ENCODE data around the gene PDGFB. TPM values are rescaled to one million over a fixed set of nuclear protein-coding genes. Genes with fewer than 3 reads are reported as not detected.

The PDGFB gene
- total RNA-seq, 2 donors from 2014 or later, result 9.9 to 16.4 TPM

DNA sequence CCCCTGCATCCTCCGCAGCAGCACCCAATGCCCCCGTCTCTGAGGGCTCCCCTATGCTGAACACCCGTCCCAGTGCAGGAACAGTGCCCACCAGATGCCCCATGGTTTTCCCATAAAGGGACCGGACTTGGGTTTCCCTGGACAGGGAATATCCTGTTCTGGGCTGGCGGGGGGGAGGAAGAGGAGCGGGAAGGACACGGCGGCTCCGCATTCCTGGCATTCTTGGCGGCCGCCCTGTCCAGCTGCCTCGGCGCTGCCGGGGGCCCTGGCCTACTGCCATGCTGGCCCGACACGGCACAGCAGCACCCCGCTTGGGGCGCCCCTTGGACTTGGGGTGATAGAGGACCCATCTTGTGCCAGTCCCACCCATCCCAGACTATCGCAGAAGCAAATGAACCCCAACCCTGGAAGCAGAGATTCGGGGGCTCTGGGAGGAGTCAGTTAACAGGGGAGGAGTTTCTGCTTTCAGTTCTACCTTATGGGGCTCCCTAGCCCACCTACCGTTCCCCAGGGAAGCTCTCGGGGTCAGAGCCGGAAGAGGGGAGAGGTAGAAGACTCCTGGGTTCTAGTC, 68.6 kb downstream of the PDGFB start:
- Histone ChIP-seq H3K4me3 (no peak overlapping the region), H3K4me1 (replicated peaks) (peaks cover 23% of the 10 kb centered on the region), H3K36me3 (no peaks in the 10 kb centered on the region), H3K27ac (peak overlapping the region; percentile 47 to 70), H3K27me3 (replicated peaks; ENCODE audit: insufficient read depth) (no peaks in the 10 kb centered on the region), H3K9me3 (no peaks in the 10 kb centered on the region)
- 57% methylated on average over 8 of the region's 23 CpGs for WGBS
- peak; percentile 68 for DNase-seq (ENCODE audit: low spot score)
- TF ChIP-seq POLR2AphosphoS5 (IDR thresholded peaks at IDR 0.05), result peak; percentile 87
- TF ChIP-seq, protein P1, sequence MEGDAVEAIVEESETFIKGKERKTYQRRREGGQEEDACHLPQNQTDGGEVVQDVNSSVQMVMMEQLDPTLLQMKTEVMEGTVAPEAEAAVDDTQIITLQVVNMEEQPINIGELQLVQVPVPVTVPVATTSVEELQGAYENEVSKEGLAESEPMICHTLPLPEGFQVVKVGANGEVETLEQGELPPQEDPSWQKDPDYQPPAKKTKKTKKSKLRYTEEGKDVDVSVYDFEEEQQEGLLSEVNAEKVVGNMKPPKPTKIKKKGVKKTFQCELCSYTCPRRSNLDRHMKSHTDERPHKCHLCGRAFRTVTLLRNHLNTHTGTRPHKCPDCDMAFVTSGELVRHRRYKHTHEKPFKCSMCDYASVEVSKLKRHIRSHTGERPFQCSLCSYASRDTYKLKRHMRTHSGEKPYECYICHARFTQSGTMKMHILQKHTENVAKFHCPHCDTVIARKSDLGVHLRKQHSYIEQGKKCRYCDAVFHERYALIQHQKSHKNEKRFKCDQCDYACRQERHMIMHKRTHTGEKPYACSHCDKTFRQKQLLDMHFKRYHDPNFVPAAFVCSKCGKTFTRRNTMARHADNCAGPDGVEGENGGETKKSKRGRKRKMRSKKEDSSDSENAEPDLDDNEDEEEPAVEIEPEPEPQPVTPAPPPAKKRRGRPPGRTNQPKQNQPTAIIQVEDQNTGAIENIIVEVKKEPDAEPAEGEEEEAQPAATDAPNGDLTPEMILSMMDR (IDR thresholded peaks at IDR 0.05), result no peak
- intact Hi-C loops (cut with DNase I), result no loop called here

DNA sequence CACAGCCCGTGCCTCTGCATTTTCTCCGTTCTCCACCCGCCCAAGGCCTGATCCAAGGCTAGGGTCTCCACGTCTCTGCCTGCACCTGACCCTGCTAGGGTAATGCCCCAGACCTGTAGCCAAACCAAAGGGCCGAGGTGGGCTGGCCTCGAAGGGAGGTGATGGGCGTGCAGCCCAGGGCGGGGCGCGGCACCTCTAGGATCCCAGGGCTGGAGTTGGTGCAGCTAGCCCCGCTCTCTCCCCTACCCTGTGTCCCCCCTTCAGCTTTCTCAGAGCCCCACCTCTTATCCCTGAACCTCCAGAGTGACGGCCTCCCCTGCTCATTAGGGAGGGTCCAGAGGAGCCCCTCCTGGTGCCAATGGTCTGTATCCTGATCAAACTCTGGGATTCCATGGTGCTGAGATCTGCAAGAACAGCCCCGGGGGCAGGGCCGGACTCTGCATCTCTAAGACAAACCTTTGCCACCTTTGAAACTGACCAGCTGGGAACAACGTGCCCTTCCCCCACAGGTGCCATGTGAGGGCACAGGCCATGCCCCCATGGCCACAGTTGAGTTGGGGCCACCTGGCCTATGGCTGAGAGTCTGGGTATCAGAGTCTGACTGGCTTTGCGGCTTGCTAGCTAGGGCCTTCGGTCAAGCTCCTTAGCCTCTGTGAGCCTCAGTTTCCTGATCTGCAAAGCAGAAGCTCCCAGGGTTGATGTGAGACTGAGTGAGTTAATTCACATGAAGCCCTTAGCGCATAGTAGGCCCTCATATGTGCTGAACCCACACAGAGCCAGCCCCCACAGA, 69.2 kb downstream of the PDGFB start:
- Histone ChIP-seq H3K9me3 (no peaks in the 10 kb centered on the region), H3K27me3 (replicated peaks; ENCODE audit: insufficient read depth) (no peaks in the 10 kb centered on the region), H3K4me3 (no peak overlapping the region), H3K27ac (peak overlapping the region; percentile 47 to 70), H3K4me1 (replicated peaks) (peaks cover 26% of the 10 kb centered on the region), H3K36me3 (no peaks in the 10 kb centered on the region)
- no peak for TF ChIP-seq POLR2A (IDR thresholded peaks at IDR 0.05)
- TF ChIP-seq, protein P1 (IDR thresholded peaks at IDR 0.05), result no peak
- TF ChIP-seq POLR2AphosphoS5 (IDR thresholded peaks at IDR 0.05), result no peak
- intact Hi-C loops (cut with DNase I), result no loop called here
- 87% methylated on average over 18 of the region's 18 CpGs for WGBS
- no peak for DNase-seq (ENCODE audit: low spot score)

DNA sequence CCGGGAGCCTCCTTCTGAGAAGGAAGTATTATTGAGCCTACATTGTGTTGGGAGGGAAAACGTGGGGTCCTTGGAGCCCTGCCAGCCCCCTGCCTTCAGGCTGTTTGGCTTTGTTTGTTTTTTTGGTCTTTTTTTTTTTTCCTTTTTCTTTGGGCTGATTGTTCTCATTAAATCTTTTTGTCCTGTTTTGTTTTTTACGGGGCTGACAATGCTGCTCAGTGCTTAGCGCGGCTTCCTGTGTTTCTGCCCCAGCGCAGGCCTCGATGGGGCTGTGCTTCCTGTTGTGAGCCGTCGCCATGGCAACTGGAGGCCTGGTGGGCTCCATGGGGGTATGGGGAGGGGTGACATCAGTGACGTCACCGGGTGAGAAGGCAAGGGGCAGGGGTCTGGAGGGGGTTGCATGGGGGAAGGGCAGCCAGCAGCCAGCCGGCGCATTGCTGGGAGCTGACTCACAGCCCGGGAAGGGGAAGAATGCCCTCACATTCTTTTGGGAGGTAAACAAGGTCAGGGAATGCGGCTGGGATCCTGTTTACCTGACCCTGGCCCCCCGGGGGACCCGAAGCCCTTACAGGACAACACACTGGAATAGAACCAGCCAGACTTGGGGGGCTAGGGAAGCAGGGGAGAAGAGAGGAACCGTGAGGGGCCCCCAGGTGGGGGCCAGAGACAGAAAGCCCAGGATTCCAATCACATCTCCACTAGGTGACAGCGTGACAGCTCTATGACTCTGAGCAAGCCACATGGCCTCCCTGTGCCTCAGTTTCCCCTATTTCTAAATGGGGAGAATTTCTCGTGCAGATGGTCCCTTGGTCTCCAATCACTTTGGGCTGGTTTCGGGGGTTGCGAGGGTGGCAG, 70.1 kb downstream of the PDGFB start:
- peaks cover 26% of the 10 kb centered on the region for H3K4me1 ChIP-seq (replicated peaks)
- 24% methylated on average over 22 of the region's 22 CpGs for WGBS

DNA sequence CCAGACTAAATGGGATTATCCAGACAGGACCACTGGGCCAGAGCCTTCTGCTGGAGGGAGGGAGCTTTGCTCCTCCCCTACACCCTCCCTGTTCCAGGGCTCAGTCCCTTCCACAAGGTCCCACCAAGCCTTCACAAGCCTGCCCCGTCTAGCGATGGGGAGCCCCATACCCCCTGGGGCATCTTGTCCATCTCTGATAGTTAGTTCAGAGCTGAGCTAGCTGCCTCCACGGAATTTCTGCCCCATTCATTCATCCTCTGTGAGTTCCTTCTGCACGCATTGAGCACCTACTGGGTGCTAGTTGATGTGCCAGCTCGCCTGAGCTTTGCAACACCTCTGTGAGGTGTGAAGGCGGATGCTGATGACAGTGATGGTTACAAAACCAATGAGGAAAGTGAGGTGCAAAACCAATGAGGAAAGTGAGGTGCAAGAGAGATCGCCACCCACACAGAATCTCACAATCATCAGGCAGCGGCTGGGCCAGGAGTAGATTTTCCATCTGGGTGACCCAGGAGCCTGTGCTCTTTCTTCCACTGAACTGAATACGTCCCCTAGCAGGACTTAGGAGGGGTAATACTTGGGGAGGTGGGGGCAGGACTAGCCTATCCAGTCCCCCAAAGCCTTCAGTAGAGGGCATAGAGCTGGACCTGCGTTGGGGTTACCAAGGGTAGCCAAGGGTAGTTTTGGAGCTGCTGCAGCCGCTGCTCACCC, 70.8 kb downstream of the PDGFB start:
- H3K9me3 ChIP-seq, result no peaks in the 10 kb centered on the region
- H3K36me3 ChIP-seq, result no peaks in the 10 kb centered on the region
- no peak for DNase-seq (ENCODE audit: low spot score)
- intact Hi-C loops (cut with DNase I), result no loop called here
- peak overlapping the region; percentile 47 to 70 for H3K27ac ChIP-seq
- H3K4me3 ChIP-seq, result no peak overlapping the region
- no peak for TF ChIP-seq POLR2AphosphoS5 (IDR thresholded peaks at IDR 0.05)
- TF ChIP-seq, protein P1 (IDR thresholded peaks at IDR 0.05), result no peak
- TF ChIP-seq POLR2A (IDR thresholded peaks at IDR 0.05), result no peak
- peaks cover 26% of the 10 kb centered on the region for H3K4me1 ChIP-seq (replicated peaks)
- WGBS, result 73% methylated on average over 11 of the region's 11 CpGs
- no peaks in the 10 kb centered on the region for H3K27me3 ChIP-seq (replicated peaks; ENCODE audit: insufficient read depth)

More for the DNA sequence above, 70.1 kb downstream of the PDGFB start:
- intact Hi-C loops (cut with DNase I), result no loop called here
- H3K9me3 ChIP-seq, result no peaks in the 10 kb centered on the region
- peak overlapping the region; percentile 47 to 70 for H3K27ac ChIP-seq
- no peak for TF ChIP-seq POLR2AphosphoS5 (IDR thresholded peaks at IDR 0.05)
- TF ChIP-seq, protein P1 (IDR thresholded peaks at IDR 0.05), result no peak
- TF ChIP-seq POLR2A (IDR thresholded peaks at IDR 0.05), result no peak
- H3K4me3 ChIP-seq, result no peak overlapping the region
- no peaks in the 10 kb centered on the region for H3K27me3 ChIP-seq (replicated peaks; ENCODE audit: insufficient read depth)
- no peaks in the 10 kb centered on the region for H3K36me3 ChIP-seq
- DNase-seq (ENCODE audit: low spot score), result peak; percentile 53

Other genes starting within 250 kb of the PDGFB start
- gene APOBEC3C, start 230.7 kb downstream of the PDGFB start, total RNA-seq, result 10 to 100 TPM; 21.4 to 52.3 TPM
- gene APOBEC3D, start 223.9 kb downstream of the PDGFB start, total RNA-seq, result 1 to 10 TPM in 1 of 2 donors, under 1 TPM in 1; 0.77 to 4.0 TPM
- 10 to 100 TPM in 1 of 2 donors, 1 to 10 TPM in 1; 4.4 to 28.3 TPM for gene APOBEC3F, start 204.1 kb downstream of the PDGFB start, total RNA-seq
- 10 to 100 TPM; 17.7 to 52.3 TPM for gene APOBEC3G, start 167.7 kb downstream of the PDGFB start, total RNA-seq
- gene APOBEC3H, start 147.7 kb downstream of the PDGFB start, total RNA-seq, result 1 to 10 TPM in 1 of 2 donors, not detected in 1; 4.1 TPM
- 100 to 1,000 TPM in 1 of 2 donors, 10 to 100 TPM in 1; 82.7 to 115 TPM for gene CBX7, start 92.3 kb downstream of the PDGFB start, total RNA-seq
- 1,000 to 10,000 TPM; 2,375 to 2,654 TPM for gene RPL3, start 74.6 kb upstream of the PDGFB start, total RNA-seq
- gene SYNGR1, start 105.0 kb upstream of the PDGFB start, total RNA-seq, result 10 to 100 TPM; 38.3 to 43.8 TPM
- gene TAB1, start 154.8 kb upstream of the PDGFB start, total RNA-seq, result 10 to 100 TPM; 26.0 to 42.8 TPM
- 1 to 10 TPM in 1 of 2 donors, under 1 TPM in 1; 0.82 to 7.4 TPM for gene MGAT3, start 212.0 kb upstream of the PDGFB start, total RNA-seq

All from prostate gland (tissue), 2 donors.